Hepatocyte (in vitro differentiated cells): ENCODE data around the gene ARF6.

Experiments
- EZH2 ChIP-seq: fragments of 200-600 bp; sonication (generic); IDR thresholded peaks from 2 replicates; pipeline ENCODE4 v1.6.1; 2016; ENCODE audit warnings: antibody characterized with exemption, mild to moderate bottlenecking, borderline replicate concordance
- TF ChIP-seq, protein P1 (sequence below): fragments of 200-600 bp; sonication (generic); IDR thresholded peaks from 2 replicates; pipeline ENCODE4 v1.5.1; 2016; ENCODE audit warnings: antibody characterized with exemption, mild to moderate bottlenecking; ENCODE audit not compliant: poor library complexity

GRCh38 chr14:49897965-49898364 is 5.1 kb downstream of the ARF6 start:
- TF ChIP-seq, protein P1, sequence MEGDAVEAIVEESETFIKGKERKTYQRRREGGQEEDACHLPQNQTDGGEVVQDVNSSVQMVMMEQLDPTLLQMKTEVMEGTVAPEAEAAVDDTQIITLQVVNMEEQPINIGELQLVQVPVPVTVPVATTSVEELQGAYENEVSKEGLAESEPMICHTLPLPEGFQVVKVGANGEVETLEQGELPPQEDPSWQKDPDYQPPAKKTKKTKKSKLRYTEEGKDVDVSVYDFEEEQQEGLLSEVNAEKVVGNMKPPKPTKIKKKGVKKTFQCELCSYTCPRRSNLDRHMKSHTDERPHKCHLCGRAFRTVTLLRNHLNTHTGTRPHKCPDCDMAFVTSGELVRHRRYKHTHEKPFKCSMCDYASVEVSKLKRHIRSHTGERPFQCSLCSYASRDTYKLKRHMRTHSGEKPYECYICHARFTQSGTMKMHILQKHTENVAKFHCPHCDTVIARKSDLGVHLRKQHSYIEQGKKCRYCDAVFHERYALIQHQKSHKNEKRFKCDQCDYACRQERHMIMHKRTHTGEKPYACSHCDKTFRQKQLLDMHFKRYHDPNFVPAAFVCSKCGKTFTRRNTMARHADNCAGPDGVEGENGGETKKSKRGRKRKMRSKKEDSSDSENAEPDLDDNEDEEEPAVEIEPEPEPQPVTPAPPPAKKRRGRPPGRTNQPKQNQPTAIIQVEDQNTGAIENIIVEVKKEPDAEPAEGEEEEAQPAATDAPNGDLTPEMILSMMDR: no peak
- TF ChIP-seq EZH2: no peak
